Mucosa of rectum (tissue), 2 donors: ENCODE data around the gene BACH2.

Experiments used
- H3K27ac ChIP-seq, 2 donors: one replicate each; pipeline ENCODE4 v1.7.0; 2013; ENCODE audit warnings: inconsistent platforms in 2 of 2, low read depth in 2 of 2, low read length in 2 of 2
- H3K27me3 ChIP-seq, 2 donors: one replicate each; pipeline ENCODE4 v1.7.0; 2013; ENCODE audit warnings: low read length in 2 of 2; ENCODE audit not compliant: control insufficient read depth in 2 of 2, insufficient read depth in 2 of 2
- H3K36me3 ChIP-seq, 2 donors: one replicate each; pipeline ENCODE4 v1.7.0; 2013; ENCODE audit warnings: low read length in 2 of 2; ENCODE audit not compliant: control insufficient read depth in 2 of 2, insufficient read depth in 2 of 2
- H3K4me1 ChIP-seq, 2 donors: one replicate each; pipeline ENCODE4 v1.7.0; 2013; ENCODE audit warnings: low read length in 2 of 2, mild to moderate bottlenecking in 1 of 2; ENCODE audit not compliant: control insufficient read depth in 2 of 2, insufficient read depth in 2 of 2
- H3K4me3 ChIP-seq, 2 donors: one replicate each; pipeline ENCODE4 v1.7.0; 2013; ENCODE audit warnings: low read length in 2 of 2
- H3K9ac ChIP-seq, 2 donors: one replicate each; pipeline ENCODE4 v1.7.0; 2013; ENCODE audit warnings: low read length in 2 of 2, low read depth in 1 of 2, mild to moderate bottlenecking in 1 of 2
- H3K9me3 ChIP-seq, 2 donors: one replicate each; pipeline ENCODE4 v1.7.0; 2013; ENCODE audit warnings: low read length in 2 of 2; ENCODE audit not compliant: control insufficient read depth in 2 of 2
- donor health status: healthy.
- donor health status: Normal muscosa, but diverticular disease.

BACH2 gene

GRCh38 chr6:90302320-90302719 lies 5.7 kb upstream of the BACH2 start:
- H3K4me1 ChIP-seq, result no peaks in the 10 kb centered on the region
- H3K9ac ChIP-seq, result no peak overlapping the region
- H3K27me3 ChIP-seq, result peaks cover 21 to 26% of the 10 kb centered on the region in 2 donors
- no peak overlapping the region for H3K27ac ChIP-seq
- no peak overlapping the region for H3K4me3 ChIP-seq
- no peaks in the 10 kb centered on the region for H3K9me3 ChIP-seq
- H3K36me3 ChIP-seq, result no peaks in the 10 kb centered on the region

GRCh38 chr6:90301816-90302215 lies 5.2 kb upstream of the BACH2 start:
- no peak overlapping the region for H3K27ac ChIP-seq
- H3K36me3 ChIP-seq, result no peaks in the 10 kb centered on the region
- peaks cover 0 to 2% of the 10 kb centered on the region in 2 donors for H3K4me1 ChIP-seq
- H3K4me3 ChIP-seq, result no peak overlapping the region
- no peak overlapping the region for H3K9ac ChIP-seq
- peaks cover 24 to 26% of the 10 kb centered on the region in 2 donors for H3K27me3 ChIP-seq
- no peaks in the 10 kb centered on the region for H3K9me3 ChIP-seq

- Histone ChIP-seq H3K4me1 (peaks cover 4 to 9% of the 10 kb centered on the region in 2 donors), H3K27me3 (peaks cover 27 to 44% of the 10 kb centered on the region in 2 donors), H3K36me3 (no peaks in the 10 kb centered on the region), H3K4me3 (no peak overlapping the region), H3K9ac (no peak overlapping the region), H3K9me3 (no peaks in the 10 kb centered on the region), H3K27ac (no peak overlapping the region)
These were observed 1.9 kb upstream of the BACH2 start for GRCh38 chr6:90298459-90299053.

GRCh38 chr6:90297867-90298381 lies 1.3 kb upstream of the BACH2 start:
- Histone ChIP-seq H3K4me3 (no peak overlapping the region), H3K27me3 (peaks cover 25 to 46% of the 10 kb centered on the region in 2 donors), H3K9ac (no peak overlapping the region), H3K27ac (no peak overlapping the region), H3K36me3 (no peaks in the 10 kb centered on the region), H3K4me1 (peaks cover 4 to 9% of the 10 kb centered on the region in 2 donors), H3K9me3 (no peaks in the 10 kb centered on the region)

- Histone ChIP-seq H3K36me3 (no peaks in the 10 kb centered on the region), H3K4me3 (peak overlapping the region; percentile 38 to 55), H3K9me3 (no peaks in the 10 kb centered on the region), H3K27me3 (peaks cover 23 to 48% of the 10 kb centered on the region in 2 donors), H3K9ac (peak overlapping the region; percentile 36 to 58), H3K4me1 (peaks cover 4 to 9% of the 10 kb centered on the region in 2 donors), H3K27ac (peak overlapping the region in 1 of 2 donors; percentile 45)
These were observed 648 bp upstream of the BACH2 start for GRCh38 chr6:90297115-90297866.

- H3K4me1 ChIP-seq, result peaks cover 4 to 9% of the 10 kb centered on the region in 2 donors
- no peaks in the 10 kb centered on the region for H3K9me3 ChIP-seq
- H3K4me3 ChIP-seq, result peak overlapping the region; percentile 57 to 76
- peak overlapping the region; percentile 39 to 59 for H3K27ac ChIP-seq
- no peaks in the 10 kb centered on the region for H3K36me3 ChIP-seq
- peaks cover 19 to 51% of the 10 kb centered on the region in 2 donors for H3K27me3 ChIP-seq
- peak overlapping the region; percentile 38 to 52 for H3K9ac ChIP-seq
These were observed 746 bp downstream of the BACH2 start for GRCh38 chr6:90295854-90296340.

- Histone ChIP-seq H3K4me3 (peak overlapping the region; percentile 57 to 76), H3K9ac (peak overlapping the region; percentile 38 to 52), H3K27me3 (peaks cover 19 to 49% of the 10 kb centered on the region in 2 donors), H3K9me3 (no peaks in the 10 kb centered on the region), H3K27ac (peak overlapping the region; percentile 39 to 59), H3K4me1 (peaks cover 4 to 9% of the 10 kb centered on the region in 2 donors), H3K36me3 (no peaks in the 10 kb centered on the region)
These were observed 1.4 kb downstream of the BACH2 start for GRCh38 chr6:90294989-90295853.

GRCh38 chr6:90294614-90294988 lies 2.0 kb downstream of the BACH2 start:
- Histone ChIP-seq H3K4me1 (peaks cover 4 to 9% of the 10 kb centered on the region in 2 donors), H3K9me3 (no peaks in the 10 kb centered on the region), H3K27ac (no peak overlapping the region), H3K4me3 (peak overlapping the region in 1 of 2 donors; percentile 76), H3K27me3 (peaks cover 18 to 46% of the 10 kb centered on the region in 2 donors), H3K36me3 (no peaks in the 10 kb centered on the region), H3K9ac (peak overlapping the region in 1 of 2 donors; percentile 38)

- H3K27ac ChIP-seq, result no peak overlapping the region
- peaks cover 15 to 44% of the 10 kb centered on the region in 2 donors for H3K27me3 ChIP-seq
- H3K4me3 ChIP-seq, result peak overlapping the region in 1 of 2 donors; percentile 76
- H3K9ac ChIP-seq, result no peak overlapping the region
- peaks cover 4 to 9% of the 10 kb centered on the region in 2 donors for H3K4me1 ChIP-seq
- H3K36me3 ChIP-seq, result no peaks in the 10 kb centered on the region
- no peaks in the 10 kb centered on the region for H3K9me3 ChIP-seq
These were observed 2.6 kb downstream of the BACH2 start for GRCh38 chr6:90294008-90294511.
